T-helper 2 cell treated with Interferon-gamma antibody and Interleukin-4, amounts not matched to agents 5 μg/mL and 100 μg/mL, for 36 hours (primary cell): ENCODE measurements around the gene FXN.
"Not testable (repeated sequence)": the region's sequence is repeated elsewhere in the genome, so short reads cannot be mapped to it uniquely, and the experiment has no call there.

Experiments
- DNase-seq: peaks from one replicate; pipeline ENCODE4 v3.0.0; 2021; ENCODE audit warnings: low spot score
- H3K27ac Mint-ChIP-seq: one replicate; pipeline ENCODE4 v1.8.0; 2021; ENCODE audit warnings: mild to moderate bottlenecking, mixed read lengths
- H3K27me3 Mint-ChIP-seq: one replicate; pipeline ENCODE4 v1.8.0; 2021; ENCODE audit warnings: low read depth, mixed read lengths
- H3K36me3 Mint-ChIP-seq: one replicate; pipeline ENCODE4 v1.8.0; 2021; ENCODE audit warnings: low read depth, mixed read lengths
- H3K4me1 Mint-ChIP-seq: one replicate; pipeline ENCODE4 v1.8.0; 2021; ENCODE audit warnings: low read depth, mixed read lengths
- H3K4me3 Mint-ChIP-seq: one replicate; pipeline ENCODE4 v1.8.0; 2022; ENCODE audit warnings: mild to moderate bottlenecking, moderate library complexity, mixed read lengths
- H3K9me3 Mint-ChIP-seq: one replicate; pipeline ENCODE4 v1.8.0; 2021; ENCODE audit warnings: mixed read lengths

The FXN gene

DNA sequence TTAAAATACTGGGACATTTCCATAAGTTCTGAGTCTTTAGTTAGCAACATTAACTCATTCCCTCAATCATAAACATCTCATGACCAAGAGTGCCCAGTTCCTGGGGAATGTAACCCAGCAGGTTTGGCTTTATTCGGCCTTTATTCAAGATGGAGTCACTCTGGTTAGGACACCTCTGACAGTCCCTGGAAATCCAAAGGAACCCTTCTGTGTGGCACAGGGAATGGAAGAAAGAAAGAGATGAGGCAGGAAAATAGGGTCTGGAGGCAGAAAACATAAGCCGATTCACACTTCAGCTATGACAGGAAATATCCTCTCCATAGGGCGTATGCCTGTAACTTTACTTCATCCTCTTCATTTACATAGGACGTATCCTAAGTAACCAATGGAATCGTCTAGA is 53.5 kb downstream of the FXN start:
- Mint-ChIP-seq H3K9me3 (no peaks in the 10 kb centered on the region), H3K4me3 (no peak overlapping the region), H3K4me1 (no peaks in the 10 kb centered on the region), H3K27me3 (no peaks in the 10 kb centered on the region), H3K27ac (no peak overlapping the region), H3K36me3 (no peaks in the 10 kb centered on the region)
- DNase-seq = no peak

DNA sequence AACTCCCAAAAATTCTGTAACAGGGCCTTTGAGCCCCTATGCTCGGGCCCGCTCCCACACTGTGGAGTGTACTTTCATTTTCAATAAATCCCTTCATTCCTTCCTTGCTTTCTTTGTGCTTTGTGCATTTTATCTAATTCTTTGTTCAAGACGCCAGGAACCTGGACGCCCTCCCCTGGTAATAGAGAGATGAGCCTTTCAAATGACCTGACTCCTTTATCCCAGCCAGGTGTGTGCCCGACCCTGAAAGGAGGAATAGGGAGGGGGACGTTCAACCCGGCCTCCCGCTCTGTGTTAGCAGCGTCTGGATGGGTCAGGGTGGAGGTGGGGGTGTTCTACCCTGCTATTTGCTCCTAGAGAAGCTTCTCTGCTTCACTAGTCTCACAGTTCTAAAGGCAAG is 53.9 kb downstream of the FXN start:
- H3K4me3 Mint-ChIP-seq = no peak overlapping the region
- H3K4me1 Mint-ChIP-seq = no peaks in the 10 kb centered on the region
- no peak for DNase-seq
- no peaks in the 10 kb centered on the region for H3K27me3 Mint-ChIP-seq
- H3K9me3 Mint-ChIP-seq = no peaks in the 10 kb centered on the region
- H3K27ac Mint-ChIP-seq = no peak overlapping the region
- no peaks in the 10 kb centered on the region for H3K36me3 Mint-ChIP-seq

DNA sequence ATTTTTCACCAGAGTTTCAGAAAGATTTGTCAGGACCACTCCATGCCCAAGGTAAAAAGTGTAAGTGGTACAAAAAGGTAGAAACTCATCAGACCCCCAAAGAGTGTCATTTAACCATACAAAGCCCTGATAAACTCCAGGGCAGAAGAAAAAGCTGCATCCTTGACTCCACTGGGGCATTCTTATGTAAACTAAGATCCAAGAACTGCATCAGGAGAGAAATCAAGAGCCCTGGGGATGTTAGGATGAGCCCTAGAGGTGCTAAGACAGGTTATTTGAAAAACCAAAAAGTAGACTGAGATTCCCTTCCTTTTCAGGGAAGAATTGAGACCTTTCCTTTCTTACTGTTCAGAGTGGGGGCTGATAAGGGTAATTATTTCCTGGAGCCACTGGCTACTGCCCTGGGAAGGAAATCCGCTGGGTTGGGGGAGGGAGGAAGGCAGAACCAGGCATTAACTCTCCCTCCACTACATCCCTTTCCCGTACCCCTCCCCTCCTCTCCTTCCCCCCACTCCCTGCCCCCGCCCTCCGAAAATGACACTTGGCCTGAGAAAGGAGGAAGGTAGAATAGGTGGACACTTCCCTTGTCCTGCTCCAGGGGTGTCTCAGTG is 54.7 kb downstream of the FXN start:
- H3K36me3 Mint-ChIP-seq = no peaks in the 10 kb centered on the region
- no peaks in the 10 kb centered on the region for H3K27me3 Mint-ChIP-seq
- DNase-seq = no peak
- H3K4me3 Mint-ChIP-seq = no peak overlapping the region
- no peak overlapping the region for H3K27ac Mint-ChIP-seq
- no peaks in the 10 kb centered on the region for H3K4me1 Mint-ChIP-seq
- no peaks in the 10 kb centered on the region for H3K9me3 Mint-ChIP-seq

DNA sequence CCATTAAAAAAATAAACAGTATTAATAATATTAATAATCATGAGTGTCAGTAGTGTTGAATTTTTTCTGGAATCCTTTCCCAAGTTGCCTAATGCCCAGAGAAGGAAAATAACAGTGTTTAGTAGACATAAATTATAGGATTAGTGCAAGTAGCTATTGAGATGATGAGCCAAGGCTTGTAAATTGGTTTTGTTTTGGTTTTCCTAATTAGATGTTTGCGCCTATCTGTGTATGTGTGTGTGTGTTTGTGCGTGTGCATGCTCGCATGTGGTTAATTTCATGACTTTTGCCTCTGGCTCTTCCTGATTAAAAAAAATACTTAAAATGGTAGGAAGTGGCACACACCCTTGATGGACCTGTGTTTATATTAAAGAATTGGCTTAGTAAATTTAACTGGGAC is 55.4 kb downstream of the FXN start:
- no peak for DNase-seq
- Mint-ChIP-seq H3K4me1 (no peaks in the 10 kb centered on the region), H3K9me3 (no peaks in the 10 kb centered on the region), H3K27ac (no peak overlapping the region), H3K36me3 (no peaks in the 10 kb centered on the region), H3K27me3 (no peaks in the 10 kb centered on the region), H3K4me3 (no peak overlapping the region)

DNA sequence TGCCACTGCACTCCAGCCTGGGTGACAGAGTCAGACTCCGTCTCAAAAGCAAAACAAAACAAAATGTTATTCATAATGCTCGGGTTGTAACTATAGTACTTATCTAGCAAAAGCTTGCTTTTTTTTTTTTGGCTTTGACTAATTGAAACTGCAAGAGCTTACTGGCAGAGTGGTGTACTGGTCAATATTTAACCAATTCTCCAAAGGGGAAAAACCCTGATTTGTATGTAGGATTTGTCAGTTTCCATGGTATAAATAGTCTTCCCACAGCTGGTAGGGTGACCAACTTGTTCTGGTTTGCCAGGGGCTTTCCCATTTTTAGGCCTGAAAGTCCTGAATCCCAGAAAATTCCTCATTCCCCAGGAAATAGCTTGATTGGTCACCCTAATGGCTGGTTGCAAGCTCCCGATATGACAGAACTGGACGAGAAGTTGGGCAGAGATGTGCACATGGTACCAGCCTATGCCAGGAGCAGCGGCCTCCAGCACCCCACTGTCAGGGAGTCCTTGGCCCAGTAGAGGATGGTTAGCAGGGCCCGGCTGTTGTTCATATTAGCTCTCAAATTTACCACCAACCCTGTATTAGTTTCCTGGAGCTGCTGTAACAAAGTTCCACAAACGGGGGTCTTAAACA is 58.0 kb downstream of the FXN start:
- Mint-ChIP-seq H3K36me3 (no peaks in the 10 kb centered on the region), H3K27ac (no peak overlapping the region), H3K4me3 (no peak overlapping the region), H3K27me3 (no peaks in the 10 kb centered on the region), H3K4me1 (no peaks in the 10 kb centered on the region), H3K9me3 (no peaks in the 10 kb centered on the region)
- DNase-seq = no peak

DNA sequence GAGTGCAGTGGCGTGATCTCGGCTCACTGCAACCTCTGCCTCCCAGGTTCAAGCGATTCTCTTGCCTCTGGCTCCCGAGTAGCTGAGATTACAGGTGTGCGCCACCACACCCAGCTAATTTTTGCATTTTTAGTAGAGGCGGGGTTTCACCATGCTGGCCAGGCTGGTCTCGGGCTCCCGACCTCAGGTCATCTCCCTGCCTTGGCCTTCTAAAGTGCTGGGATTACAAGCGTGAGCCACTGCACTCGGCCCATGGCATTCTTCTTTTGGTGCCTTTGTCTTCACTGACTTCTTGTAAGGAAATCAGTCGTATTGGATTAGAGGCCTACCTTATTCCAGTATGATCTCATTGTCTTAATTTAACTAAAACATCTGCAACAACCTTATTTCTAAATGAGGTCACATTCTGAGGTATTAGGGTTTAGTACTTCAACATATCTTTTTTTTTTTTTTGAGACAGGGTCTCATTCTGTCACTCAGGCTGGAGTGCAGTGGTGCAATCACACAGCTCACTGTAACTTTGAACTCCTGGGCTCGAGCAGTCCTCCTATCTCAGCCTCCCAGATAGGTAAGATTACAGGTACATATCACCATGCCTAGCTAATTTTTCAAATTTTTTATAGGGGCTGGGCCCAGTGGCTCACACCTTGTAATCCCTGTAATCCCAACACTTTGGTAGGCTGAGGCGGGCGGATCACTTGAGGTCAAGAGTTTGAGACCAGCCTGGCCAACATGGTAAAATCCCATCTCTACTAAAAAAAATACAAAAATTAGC is 59.0 kb downstream of the FXN start:
- H3K4me1 Mint-ChIP-seq, H3K27ac Mint-ChIP-seq, H3K4me3 Mint-ChIP-seq, DNase-seq, H3K27me3 Mint-ChIP-seq, H3K36me3 Mint-ChIP-seq, H3K9me3 Mint-ChIP-seq: not testable (repeated sequence)

DNA sequence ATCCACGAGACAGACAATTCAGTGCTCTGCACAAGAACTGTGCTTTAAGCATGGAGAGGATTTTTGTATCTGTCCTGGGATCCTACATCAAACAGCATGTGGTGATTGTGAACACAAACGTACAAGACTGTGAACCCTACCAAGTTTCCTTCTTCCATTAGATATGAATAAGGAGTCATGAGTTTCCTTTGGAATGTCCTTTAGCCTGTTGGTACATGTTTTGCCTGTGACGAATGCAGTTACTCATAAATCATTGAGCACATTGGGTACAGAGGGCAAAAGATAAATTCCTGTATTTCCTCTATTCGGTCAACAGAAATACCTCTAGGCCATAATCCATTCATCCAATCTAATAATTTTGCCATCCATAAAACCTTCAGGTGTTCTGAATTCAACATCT is 61.5 kb downstream of the FXN start:
- Mint-ChIP-seq H3K27me3 (no peaks in the 10 kb centered on the region), H3K36me3 (no peaks in the 10 kb centered on the region), H3K4me1 (no peaks in the 10 kb centered on the region), H3K27ac (no peak overlapping the region), H3K9me3 (no peaks in the 10 kb centered on the region), H3K4me3 (no peak overlapping the region)
- DNase-seq = no peak

DNA sequence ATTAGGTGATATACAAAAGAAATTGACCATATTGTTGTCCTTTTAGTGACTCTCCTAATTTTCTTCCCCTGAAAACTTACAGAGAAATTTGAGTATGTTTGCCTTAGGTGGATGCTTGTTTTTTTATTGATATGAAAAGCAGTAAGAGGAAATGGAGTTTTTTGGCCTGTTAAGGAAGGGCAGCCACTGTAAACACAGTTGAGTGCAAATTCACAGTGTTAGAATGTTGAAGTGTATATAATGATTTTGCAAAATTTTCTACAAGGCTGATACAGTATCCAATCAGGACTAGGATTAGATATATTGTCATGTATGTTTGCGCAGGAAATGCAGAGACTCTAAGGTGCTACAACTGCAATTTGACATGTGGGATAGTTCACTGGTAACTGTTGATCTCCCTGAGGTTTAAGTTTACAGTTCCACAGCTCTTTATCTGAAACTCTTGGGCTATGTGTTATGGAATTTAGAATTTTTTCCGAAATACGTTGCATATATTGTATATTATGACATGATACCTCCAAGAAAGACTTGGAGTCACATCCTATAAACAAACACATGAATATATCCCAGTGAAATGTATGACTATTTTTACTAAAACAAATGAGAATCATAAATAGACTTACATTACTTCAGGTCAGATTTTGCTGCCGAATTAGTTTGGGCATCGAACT is 62.5 kb downstream of the FXN start:
- DNase-seq = no peak
- no peaks in the 10 kb centered on the region for H3K9me3 Mint-ChIP-seq

DNA sequence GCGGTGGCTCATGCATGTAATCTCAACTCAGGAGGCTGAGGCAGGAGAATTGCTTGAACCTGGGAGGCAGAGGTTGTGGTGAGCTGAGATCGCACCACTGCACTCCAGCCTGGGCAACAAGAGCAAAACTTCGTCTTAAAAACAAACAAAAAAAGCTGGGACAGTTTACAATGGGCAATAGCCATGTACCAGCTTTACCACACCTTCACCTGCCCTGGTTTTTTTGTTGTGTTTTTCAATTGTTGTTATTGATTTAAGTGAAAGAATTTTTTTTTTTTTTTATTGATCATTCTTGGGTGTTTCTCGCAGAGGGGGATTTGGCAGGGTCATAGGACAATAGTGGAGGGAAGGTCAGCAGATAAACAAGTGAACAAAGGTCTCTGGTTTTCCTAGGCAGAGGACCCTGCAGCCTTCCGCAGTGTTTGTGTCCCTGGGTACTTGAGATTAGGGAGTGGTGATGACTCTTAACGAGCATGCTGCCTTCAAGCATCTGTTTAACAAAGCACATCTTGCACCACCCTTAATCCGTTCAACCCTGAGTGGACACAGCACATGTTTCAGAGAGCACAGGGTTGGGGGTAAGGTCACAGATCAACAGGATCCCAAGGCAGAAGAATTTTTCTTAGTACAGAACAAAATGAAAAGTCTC is 67.9 kb downstream of the FXN start:
- H3K4me1 Mint-ChIP-seq, H3K27me3 Mint-ChIP-seq, DNase-seq, H3K9me3 Mint-ChIP-seq, H3K36me3 Mint-ChIP-seq, H3K27ac Mint-ChIP-seq, H3K4me3 Mint-ChIP-seq: not testable (repeated sequence)

More for the DNA sequence above, 62.5 kb downstream of the FXN start:
- Mint-ChIP-seq H3K4me1 (no peaks in the 10 kb centered on the region), H3K27ac (no peak overlapping the region), H3K4me3 (no peak overlapping the region), H3K36me3 (no peaks in the 10 kb centered on the region), H3K27me3 (no peaks in the 10 kb centered on the region)

DNA sequence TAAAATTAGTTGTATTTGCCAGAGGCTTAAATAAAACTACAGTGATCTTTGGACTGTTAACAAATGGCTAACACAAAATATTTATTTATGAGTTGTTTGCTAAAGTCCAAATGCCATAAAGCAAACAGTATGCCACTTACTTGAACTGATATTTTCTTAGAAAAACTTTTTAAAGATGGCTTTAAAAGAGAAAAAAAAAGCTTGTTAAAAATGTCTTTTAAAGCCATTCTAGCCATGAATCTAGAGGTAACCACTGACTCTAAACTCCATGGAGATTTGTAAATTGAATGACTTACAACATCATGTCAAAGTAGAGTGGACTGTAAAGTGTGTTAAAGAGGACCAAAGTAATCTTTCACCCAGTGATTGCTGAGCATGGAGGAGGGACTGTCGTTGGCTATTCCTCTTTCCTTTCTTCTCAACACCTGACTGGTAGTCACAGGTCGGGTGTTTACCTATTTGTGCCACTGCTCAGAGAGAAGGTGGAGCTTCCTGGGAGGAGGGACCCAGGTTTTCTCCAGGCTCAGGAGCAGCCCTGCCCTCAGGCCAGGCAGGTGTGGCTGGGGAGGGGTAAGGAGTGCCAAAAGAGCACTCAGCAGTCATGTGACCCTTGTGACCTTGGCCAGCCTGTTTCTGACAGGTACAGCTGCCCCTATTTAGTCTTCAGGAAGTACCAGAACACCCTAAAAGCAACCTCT is 69.4 kb downstream of the FXN start:
- Mint-ChIP-seq H3K27ac (no peak overlapping the region), H3K36me3 (no peaks in the 10 kb centered on the region), H3K9me3 (no peaks in the 10 kb centered on the region), H3K27me3 (no peaks in the 10 kb centered on the region), H3K4me1 (no peaks in the 10 kb centered on the region), H3K4me3 (no peak overlapping the region)
- no peak for DNase-seq

DNA sequence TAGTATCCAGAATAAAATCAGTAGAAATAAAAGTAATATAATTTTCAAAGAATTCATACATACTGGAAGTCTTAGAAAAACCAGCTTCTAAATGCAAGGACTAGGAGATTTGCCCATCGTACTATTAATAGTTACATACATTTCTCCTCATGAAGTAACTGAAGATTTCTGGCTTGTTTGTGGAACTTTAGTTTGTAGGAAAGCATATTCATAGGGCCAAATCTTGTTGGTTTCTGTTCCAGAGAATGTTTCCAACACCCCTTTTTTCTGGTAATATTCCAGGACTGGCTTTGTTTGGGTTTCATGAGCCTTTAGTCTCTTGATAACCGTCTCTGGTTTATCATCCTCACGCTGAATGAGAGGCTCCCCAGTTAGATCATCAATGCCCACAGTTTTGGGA is 72.2 kb downstream of the FXN start:
- no peak for DNase-seq
- Mint-ChIP-seq H3K27ac (no peak overlapping the region), H3K27me3 (no peaks in the 10 kb centered on the region), H3K4me3 (no peak overlapping the region), H3K36me3 (no peaks in the 10 kb centered on the region), H3K9me3 (no peaks in the 10 kb centered on the region), H3K4me1 (no peaks in the 10 kb centered on the region)

DNA sequence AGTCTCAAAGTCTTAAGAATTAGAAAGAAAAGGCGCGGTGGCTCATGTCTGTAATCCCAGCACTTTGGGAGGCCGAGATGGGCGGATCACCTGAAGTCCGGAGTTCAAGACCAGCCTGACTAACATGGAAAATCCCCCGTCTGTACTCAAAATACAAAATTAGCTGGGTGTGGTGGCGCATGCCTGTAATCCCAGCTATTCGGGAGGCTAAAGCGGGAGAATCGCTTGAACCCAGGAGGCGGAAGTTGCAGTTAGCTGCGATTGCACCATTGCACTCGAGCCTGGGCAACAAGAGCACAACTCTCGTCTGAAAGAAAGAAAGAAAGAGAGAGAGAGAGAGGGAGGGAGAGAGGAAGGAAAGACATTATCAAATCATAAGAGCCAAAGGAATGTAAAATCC is 73.2 kb downstream of the FXN start:
- DNase-seq, H3K9me3 Mint-ChIP-seq, H3K27ac Mint-ChIP-seq, H3K4me3 Mint-ChIP-seq, H3K36me3 Mint-ChIP-seq, H3K4me1 Mint-ChIP-seq, H3K27me3 Mint-ChIP-seq: not testable (repeated sequence)

DNA sequence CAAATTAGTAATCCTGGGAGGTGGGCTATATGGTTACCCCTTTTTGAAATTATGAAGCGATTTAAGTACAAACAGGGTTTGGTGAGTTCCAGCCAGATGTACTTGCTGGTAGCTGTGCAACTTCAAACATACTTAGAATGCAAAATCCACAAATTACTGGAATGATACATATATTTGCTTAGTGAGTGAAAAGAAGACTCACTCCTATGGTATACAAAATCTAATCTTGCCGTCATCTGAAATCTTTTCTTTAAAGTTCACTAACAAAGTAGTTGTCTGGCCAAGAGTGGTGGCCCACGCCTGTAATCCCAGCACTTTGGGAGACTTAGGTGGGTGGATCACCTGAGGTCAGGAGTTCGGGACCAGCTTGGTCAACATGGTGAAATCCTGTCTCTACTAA is 73.6 kb downstream of the FXN start:
- Mint-ChIP-seq H3K4me1 (peaks cover 2% of the 10 kb centered on the region), H3K27ac (no peak overlapping the region), H3K4me3 (no peak overlapping the region), H3K9me3 (no peaks in the 10 kb centered on the region), H3K27me3 (no peaks in the 10 kb centered on the region), H3K36me3 (no peaks in the 10 kb centered on the region)
- DNase-seq = no peak
